Activated CD8-positive, alpha-beta T cell treated with anti-CD3 and anti-CD28 coated beads for 36 hours (primary cell): Measurements from ENCODE around the gene DCLK2. TPM values are rescaled to one million over a fixed set of nuclear protein-coding genes. Genes with fewer than 3 reads are reported as not detected.
A peak's percentile ranks its signal among the peaks of the same experiment; 100 is the strongest.

Experiments used
- ATAC-seq: fragments of 200-7000 bp; cut with Tn5 transposase; one replicate; pipeline ENCODE4 v1.10.0; 2021; ENCODE audit warnings: mild to moderate bottlenecking, moderate library complexity
- CTCF ChIA-PET: fragments of 350-600 bp; sonication (Branson Sonifier 250); formaldehyde crosslinking; loops from one replicate; lab custom pipeline; 2021; ENCODE audit warnings: antibody characterized with exemption; lab: Charles Lee
- POLR2A ChIA-PET: fragments of 350-600 bp; sonication (Branson Sonifier 250); formaldehyde crosslinking; loops from one replicate; lab custom pipeline; 2021; ENCODE audit warnings: antibody characterized with exemption; lab: Charles Lee
- DNase-seq: peaks from one replicate; pipeline ENCODE4 v3.0.0-alpha.2; 2020
- H3K27ac Mint-ChIP-seq: one replicate; pipeline ENCODE4 v1.8.0; 2021; ENCODE audit warnings: mild to moderate bottlenecking, mixed read lengths
- H3K27me3 Mint-ChIP-seq: one replicate; pipeline ENCODE4 v1.8.0; 2021; ENCODE audit warnings: mixed read lengths
- H3K36me3 Mint-ChIP-seq: one replicate; pipeline ENCODE4 v1.8.0; 2021; ENCODE audit warnings: low read depth, mixed read lengths
- H3K4me1 Mint-ChIP-seq: one replicate; pipeline ENCODE4 v1.8.0; 2021; ENCODE audit warnings: low read depth, mixed read lengths
- H3K4me3 Mint-ChIP-seq: one replicate; pipeline ENCODE4 v1.8.0; 2021; ENCODE audit warnings: mild to moderate bottlenecking, moderate library complexity, mixed read lengths
- H3K9me3 Mint-ChIP-seq: one replicate; pipeline ENCODE4 v1.8.0; 2021; ENCODE audit warnings: mixed read lengths
- CTCF ChIP-seq: fragments of 200-600 bp; IDR thresholded peaks from one replicate; pipeline ENCODE4 v1.8.0; 2022; ENCODE audit warnings: antibody characterized with exemption, mild to moderate bottlenecking
- intact Hi-C: fragments of 100-400 bp; cut with micrococcal nuclease; formaldehyde crosslinking; loops from one replicate; pipeline ENCODE4 v1.10.0; 2022
- total RNA-seq, 2 experiments: library from RNA; stranded (reverse); gene quantifications; one replicate each; pipeline ENCODE4 v1.2.3, GENCODE V29; 2021

The DCLK2 gene
- total RNA-seq, 2 experiments from 2014 or later, result not detected

GRCh38 chr4:150080875-150081274, 2.6 kb downstream of the DCLK2 start:
- Mint-ChIP-seq H3K4me1 (peaks cover 3% of the 10 kb centered on the region), H3K4me3 (no peak overlapping the region), H3K36me3 (no peaks in the 10 kb centered on the region), H3K9me3 (peaks cover 2% of the 10 kb centered on the region), H3K27me3 (peaks cover 41% of the 10 kb centered on the region), H3K27ac (no peak overlapping the region)
- intact Hi-C loops, result no loop called here
- ATAC-seq (no peak), DNase-seq (no peak)
- TF ChIP-seq CTCF, result no peak
- ChIA-PET POLR2A (no interaction called here), CTCF (no interaction called here)

GRCh38 chr4:150082241-150082640, 4.0 kb downstream of the DCLK2 start:
- no peak for TF ChIP-seq CTCF
- ATAC-seq (peak; percentile 50), DNase-seq (peak; percentile 11)
- Mint-ChIP-seq H3K27ac (no peak overlapping the region), H3K9me3 (peaks cover 2% of the 10 kb centered on the region), H3K4me3 (no peak overlapping the region), H3K36me3 (no peaks in the 10 kb centered on the region), H3K4me1 (peaks cover 3% of the 10 kb centered on the region), H3K27me3 (peaks cover 31% of the 10 kb centered on the region)
- ChIA-PET CTCF (interaction anchor here (1.0 kb wide), 1 partner anchor 160 kb away, joined by 3 read pairs; no protein-coding TSS in a partner anchor), POLR2A (no interaction called here)
- intact Hi-C loops, result no loop called here

- ChIA-PET POLR2A (no interaction called here), CTCF (no interaction called here)
- ATAC-seq, result no peak
- no peak overlapping the region for H3K4me3 Mint-ChIP-seq
- peaks cover 13% of the 10 kb centered on the region for H3K27me3 Mint-ChIP-seq
- intact Hi-C loops, result no loop called here
- TF ChIP-seq CTCF, result no peak
- H3K4me1 Mint-ChIP-seq, result no peaks in the 10 kb centered on the region
- no peaks in the 10 kb centered on the region for H3K36me3 Mint-ChIP-seq
- no peak overlapping the region for H3K27ac Mint-ChIP-seq
- H3K9me3 Mint-ChIP-seq, result peaks cover 2% of the 10 kb centered on the region
- no peak for DNase-seq
Observed at GRCh38 chr4:150087006-150087405, 8.8 kb downstream of the DCLK2 start.

- no peak for TF ChIP-seq CTCF
- Mint-ChIP-seq H3K4me3 (no peak overlapping the region), H3K36me3 (no peaks in the 10 kb centered on the region), H3K9me3 (peaks cover 2% of the 10 kb centered on the region), H3K27me3 (peaks cover 8% of the 10 kb centered on the region), H3K27ac (no peak overlapping the region), H3K4me1 (no peaks in the 10 kb centered on the region)
- ATAC-seq (no peak), DNase-seq (no peak)
- ChIA-PET CTCF (no interaction called here), POLR2A (no interaction called here)
- intact Hi-C loops, result no loop called here
Observed at GRCh38 chr4:150089732-150090131, 11.5 kb downstream of the DCLK2 start.

GRCh38 chr4:150090836-150091235, 12.6 kb downstream of the DCLK2 start:
- Mint-ChIP-seq H3K4me1 (no peaks in the 10 kb centered on the region), H3K9me3 (peaks cover under 1% of the 10 kb centered on the region), H3K27ac (no peak overlapping the region), H3K36me3 (no peaks in the 10 kb centered on the region), H3K4me3 (no peak overlapping the region), H3K27me3 (peaks cover 5% of the 10 kb centered on the region)
- no peak for TF ChIP-seq CTCF
- DNase-seq (no peak), ATAC-seq (no peak)
- intact Hi-C loops, result no loop called here
- ChIA-PET POLR2A (no interaction called here), CTCF (no interaction called here)
